ENCODE data around the gene ABI2.

Gene ABI2

DNA sequence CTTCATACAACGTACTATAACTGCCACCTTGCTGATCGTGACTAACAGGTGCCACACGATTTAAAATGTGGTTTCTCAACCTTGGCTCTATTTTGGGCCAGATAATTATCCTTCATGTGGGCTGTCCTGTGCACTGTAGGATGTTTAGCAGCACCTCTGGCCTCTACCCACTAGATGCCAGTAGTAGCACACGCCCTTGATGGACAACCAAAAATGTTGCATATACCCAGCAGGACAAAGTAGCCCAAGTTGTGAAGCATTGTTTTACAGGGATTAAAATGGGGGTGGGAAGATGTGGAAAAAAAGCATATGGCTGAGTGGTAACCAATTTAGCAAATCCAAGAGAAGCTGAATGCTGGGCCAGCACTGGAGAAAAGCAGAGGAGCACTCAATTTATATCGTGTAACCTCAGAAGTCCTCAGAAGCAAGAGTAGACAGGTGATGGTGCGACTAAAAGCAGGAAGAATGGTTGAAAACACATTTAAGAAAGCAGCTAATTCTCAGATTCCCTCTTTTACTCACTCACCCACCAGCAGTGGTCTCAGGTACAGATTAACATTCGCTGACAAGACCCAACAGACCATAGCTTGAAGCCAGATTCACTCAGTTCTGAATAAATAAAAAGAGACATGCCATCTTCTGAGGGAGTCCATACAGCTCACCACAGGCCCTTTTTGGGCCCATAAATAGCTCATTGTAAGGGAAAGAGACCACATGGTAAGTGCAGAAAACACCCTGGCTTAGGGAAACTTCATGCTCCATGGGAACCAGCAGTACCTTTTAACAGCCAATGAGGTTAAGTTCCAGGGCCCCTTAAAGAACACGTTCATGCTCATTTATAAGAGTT is 156.3 kb downstream of the ABI2 start:
- no peak for DNase-seq

DNA sequence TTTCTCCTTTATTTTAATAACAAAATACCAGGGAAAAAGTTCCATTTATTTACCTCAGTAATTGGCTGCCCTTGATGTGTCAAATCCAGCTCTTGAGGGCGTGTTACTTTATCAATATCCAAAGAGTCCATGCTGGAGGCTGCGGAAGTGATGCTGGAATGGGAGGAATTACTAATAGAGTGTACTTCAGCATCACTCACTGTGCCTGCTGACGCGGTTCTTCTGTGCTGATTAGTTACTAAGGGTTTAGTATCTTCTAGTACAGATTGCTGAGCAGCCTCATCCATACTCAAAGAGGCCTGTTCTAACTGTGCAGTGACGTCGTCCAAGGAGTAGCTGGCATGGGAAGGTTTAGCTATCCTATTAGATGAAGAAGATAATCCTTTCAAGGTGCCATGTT is 161.3 kb downstream of the ABI2 start:
- DNase-seq: no peak

DNA sequence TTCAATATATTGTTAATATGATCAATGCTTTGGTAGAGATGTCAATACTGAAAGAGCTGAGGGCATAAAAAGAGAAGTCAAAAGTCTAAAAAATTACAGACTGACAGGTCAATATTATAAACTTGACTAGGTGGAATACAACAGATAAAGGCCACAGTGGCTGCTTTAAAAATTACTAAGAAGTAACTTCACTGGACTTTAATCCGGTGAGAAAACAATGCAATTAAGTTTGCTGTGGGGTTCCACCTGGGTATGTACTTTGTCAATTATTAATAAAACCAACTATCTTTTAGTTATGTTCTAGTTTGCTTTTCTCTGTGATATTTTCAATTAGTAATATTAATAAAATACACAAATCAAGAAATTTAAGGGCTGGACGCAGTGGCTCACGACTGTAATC is 162.2 kb downstream of the ABI2 start:
- no peak for DNase-seq

DNA sequence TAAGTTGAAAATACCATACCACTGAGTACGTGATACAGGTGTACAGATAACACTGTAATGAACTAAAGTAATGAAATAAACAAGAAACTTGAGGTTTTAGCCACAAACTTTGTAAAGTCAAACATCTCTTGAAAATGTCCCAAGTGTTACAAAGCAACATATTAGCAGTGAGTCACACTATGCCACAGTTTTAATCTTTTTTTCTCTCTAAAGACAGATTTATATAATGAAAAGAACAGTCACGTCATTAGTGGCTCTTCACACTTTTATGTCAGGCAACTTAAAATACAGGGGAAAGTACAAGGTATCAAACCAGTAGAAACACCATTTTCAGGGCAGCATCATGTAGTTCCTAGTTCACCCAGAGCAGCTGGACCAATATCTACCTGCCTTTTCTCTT is 164.8 kb downstream of the ABI2 start:
- no peak for DNase-seq

Data from NCI-H2029 treated with DMSO at 0.1 percent for 48 hours (cell line).